Neural progenitor cell (in vitro differentiated cells): ENCODE data around the gene ID4. TPM values are rescaled to one million over a fixed set of nuclear protein-coding genes. Genes with fewer than 3 reads are reported as not detected.
"Not testable (repeated sequence)": the region's sequence is repeated elsewhere in the genome, so short reads cannot be mapped to it uniquely, and the experiment has no call there.

ENCODE experiments used
- DNase-seq: peaks from one replicate; pipeline ENCODE4 v3.0.0-alpha.2; 2016; ENCODE audit warnings: low spot score
- H2AFZ ChIP-seq: fragments of 200-600 bp; sonication (generic); replicated peaks from 2 replicates; pipeline ENCODE4 v1.6.1; 2016; ENCODE audit warnings: antibody characterized with exemption
- H3F3A ChIP-seq: fragments of 200-600 bp; sonication (generic); 2 replicates; pipeline ENCODE4 v1.6.1; 2016; ENCODE audit warnings: antibody characterized with exemption, low read depth
- H3K27ac ChIP-seq: fragments of 200-600 bp; sonication (generic); 2 replicates; pipeline ENCODE4 v1.5.1; 2016; ENCODE audit warnings: mild to moderate bottlenecking
- H3K27me3 ChIP-seq: fragments of 200-600 bp; sonication (generic); 2 replicates; pipeline ENCODE4 v1.6.1; 2016; ENCODE audit warnings: mild to moderate bottlenecking, moderate library complexity
- H3K36me3 ChIP-seq: fragments of 200-600 bp; sonication (generic); 2 replicates; pipeline ENCODE4 v1.5.1; 2016
- H3K4me1 ChIP-seq: fragments of 200-600 bp; sonication (generic); 2 replicates; pipeline ENCODE4 v1.6.1; 2016; ENCODE audit warnings: mixed run types
- H3K4me2 ChIP-seq: fragments of 200-600 bp; sonication (generic); 2 replicates; pipeline ENCODE4 v1.6.1; 2016
- H3K4me3 ChIP-seq: fragments of 200-600 bp; sonication (generic); 2 replicates; pipeline ENCODE4 v1.5.1; 2016
- H3K79me2 ChIP-seq: fragments of 200-600 bp; sonication (generic); 2 replicates; pipeline ENCODE4 v1.6.1; 2016; ENCODE audit warnings: low read depth
- H3K9ac ChIP-seq: fragments of 200-600 bp; sonication (generic); 2 replicates; pipeline ENCODE4 v1.6.1; 2016
- H3K9me3 ChIP-seq: fragments of 200-600 bp; sonication (generic); 2 replicates; pipeline ENCODE4 v1.5.1; 2016; ENCODE audit warnings: low read depth
- H4K20me1 ChIP-seq: fragments of 200-600 bp; sonication (generic); 2 replicates; pipeline ENCODE4 v1.6.1; 2016; ENCODE audit warnings: low read depth
- H3K27ac Mint-ChIP-seq: 3 replicates; pipeline ENCODE4 v1.8.0; 2021; ENCODE audit warnings: mixed read lengths
- H3K27me3 Mint-ChIP-seq: 2 replicates; pipeline ENCODE4 v1.8.0; 2022; ENCODE audit warnings: low read depth, mild to moderate bottlenecking, inconsistent platforms, moderate library complexity, mixed read lengths; ENCODE audit not compliant: insufficient read depth
- H3K36me3 Mint-ChIP-seq: 3 replicates; pipeline ENCODE4 v1.8.0; 2021; ENCODE audit warnings: mixed read lengths
- H3K4me1 Mint-ChIP-seq: 3 replicates; pipeline ENCODE4 v1.8.0; 2021; ENCODE audit warnings: mixed read lengths
- H3K4me3 Mint-ChIP-seq: 3 replicates; pipeline ENCODE4 v1.8.0; 2021; ENCODE audit warnings: mild to moderate bottlenecking, moderate library complexity, mixed read lengths
- H3K9me3 Mint-ChIP-seq: 3 replicates; pipeline ENCODE4 v1.8.0; 2020; ENCODE audit warnings: mixed read lengths
- CTCF ChIP-seq: fragments of 200-600 bp; sonication (generic); IDR thresholded peaks from 2 replicates; pipeline ENCODE4 v1.5.1; 2017; ENCODE audit warnings: antibody characterized with exemption, mild to moderate bottlenecking
- EZH2 ChIP-seq: fragments of 200-600 bp; sonication (generic); IDR thresholded peaks from 2 replicates; pipeline ENCODE4 v1.6.1; 2017; ENCODE audit warnings: antibody characterized with exemption, mild to moderate bottlenecking, moderate library complexity
- EZH2phosphoT487 ChIP-seq: fragments of 200-600 bp; sonication (generic); IDR thresholded peaks from 2 replicates; pipeline ENCODE4 v1.6.1; 2017; ENCODE audit warnings: antibody characterized with exemption
- total RNA-seq: library from RNA; depleted of rRNA; stranded (reverse); fragments of >200 nt; gene quantifications from 2 replicates; pipeline ENCODE4 v1.2.3, GENCODE V29; 2015; ENCODE audit warnings: low replicate concordance

ID4 gene
- total RNA-seq, 1 donor from 2014 or later: 29.2 TPM

- TF ChIP-seq CTCF: no peak
- no peak for TF ChIP-seq EZH2phosphoT487
- no peak for TF ChIP-seq EZH2
- no peak overlapping the region for H2AFZ ChIP-seq
- no peak for DNase-seq
- peaks cover 4% of the 10 kb centered on the region for H3F3A ChIP-seq
- no peak overlapping the region for H3K4me2 ChIP-seq
- no peaks in the 10 kb centered on the region for H3K27me3 ChIP-seq
- no peak overlapping the region for H3K9ac ChIP-seq
- peaks cover 23% of the 10 kb centered on the region for H3K4me1 Mint-ChIP-seq
- H3K9me3 Mint-ChIP-seq: no peaks in the 10 kb centered on the region
- peaks cover 16% of the 10 kb centered on the region for H3K4me1 ChIP-seq
- no peak overlapping the region for H3K4me3 ChIP-seq
- H3K79me2 ChIP-seq: no peaks in the 10 kb centered on the region
- H4K20me1 ChIP-seq: no peaks in the 10 kb centered on the region
- peaks cover 2% of the 10 kb centered on the region for H3K36me3 Mint-ChIP-seq
- no peaks in the 10 kb centered on the region for H3K36me3 ChIP-seq
- no peak overlapping the region for H3K4me3 Mint-ChIP-seq
- no peaks in the 10 kb centered on the region for H3K27me3 Mint-ChIP-seq
- no peak overlapping the region for H3K27ac Mint-ChIP-seq
- no peak overlapping the region for H3K27ac ChIP-seq
- H3K9me3 ChIP-seq: no peaks in the 10 kb centered on the region
Observed at GRCh38 chr6:19852927-19853326, 15.8 kb downstream of the ID4 start.

GRCh38 chr6:19854421-19855015 lies 17.3 kb downstream of the ID4 start:
- not testable (repeated sequence) for H3K36me3 Mint-ChIP-seq, H3K36me3 ChIP-seq, H3K27me3 Mint-ChIP-seq, H3K9me3 ChIP-seq, H3K9ac ChIP-seq, H3K4me2 ChIP-seq, H3K9me3 Mint-ChIP-seq, H3K79me2 ChIP-seq, H3K4me3 ChIP-seq, H3K27ac ChIP-seq, H3K27ac Mint-ChIP-seq, H3K27me3 ChIP-seq, H3K4me3 Mint-ChIP-seq, DNase-seq, H3F3A ChIP-seq, H4K20me1 ChIP-seq, H2AFZ ChIP-seq
- H3K4me1 Mint-ChIP-seq: peaks cover 19% of the 10 kb centered on the region
- H3K4me1 ChIP-seq: peaks cover 14% of the 10 kb centered on the region

GRCh38 chr6:19855536-19855935 lies 18.4 kb downstream of the ID4 start:
- peaks cover 19% of the 10 kb centered on the region for H3K4me1 Mint-ChIP-seq
- TF ChIP-seq EZH2 (no peak), CTCF (no peak), EZH2phosphoT487 (no peak)
- no peaks in the 10 kb centered on the region for H3K79me2 ChIP-seq
- no peak overlapping the region for H3K4me3 Mint-ChIP-seq
- no peak overlapping the region for H3K4me3 ChIP-seq
- H2AFZ ChIP-seq: no peak overlapping the region
- no peak overlapping the region for H3K27ac Mint-ChIP-seq
- H3K27ac ChIP-seq: no peak overlapping the region
- H3K36me3 ChIP-seq: no peaks in the 10 kb centered on the region
- no peak overlapping the region for H3K4me2 ChIP-seq
- peaks cover 4% of the 10 kb centered on the region for H3K27me3 Mint-ChIP-seq
- H3K4me1 ChIP-seq: peaks cover 12% of the 10 kb centered on the region
- no peak overlapping the region for H3K9ac ChIP-seq
- H3K27me3 ChIP-seq: no peaks in the 10 kb centered on the region
- H3K9me3 Mint-ChIP-seq: no peaks in the 10 kb centered on the region
- no peaks in the 10 kb centered on the region for H4K20me1 ChIP-seq
- H3K36me3 Mint-ChIP-seq: peaks cover 2% of the 10 kb centered on the region
- no peak for DNase-seq
- no peaks in the 10 kb centered on the region for H3K9me3 ChIP-seq
- peaks cover 4% of the 10 kb centered on the region for H3F3A ChIP-seq

GRCh38 chr6:19857139-19857538 lies 20.0 kb downstream of the ID4 start:
- Histone ChIP-seq H2AFZ (no peak overlapping the region), H3K4me2 (no peak overlapping the region), H3K4me3 (no peak overlapping the region), H3K27ac (no peak overlapping the region), H3K36me3 (no peaks in the 10 kb centered on the region), H3K27me3 (no peaks in the 10 kb centered on the region), H3F3A (no peaks in the 10 kb centered on the region), H3K9me3 (no peaks in the 10 kb centered on the region), H4K20me1 (no peaks in the 10 kb centered on the region), H3K79me2 (no peaks in the 10 kb centered on the region), H3K4me1 (no peaks in the 10 kb centered on the region), H3K9ac (no peak overlapping the region)
- no peak overlapping the region for H3K27ac Mint-ChIP-seq
- no peaks in the 10 kb centered on the region for H3K9me3 Mint-ChIP-seq
- H3K4me1 Mint-ChIP-seq: peaks cover 6% of the 10 kb centered on the region
- TF ChIP-seq EZH2 (no peak), EZH2phosphoT487 (no peak), CTCF (no peak)
- peaks cover 2% of the 10 kb centered on the region for H3K36me3 Mint-ChIP-seq
- peaks cover 4% of the 10 kb centered on the region for H3K27me3 Mint-ChIP-seq
- DNase-seq: no peak
- no peak overlapping the region for H3K4me3 Mint-ChIP-seq
